GM23248 (cell line): ENCODE data around the gene FKBP8. TPM values are rescaled to one million over a fixed set of nuclear protein-coding genes. Genes with fewer than 3 reads are reported as not detected.

Experiments used
- DNase-seq: peaks from one replicate; pipeline ENCODE4 v3.0.0-alpha.2; 2015
- H2AFZ ChIP-seq: fragments of 200-600 bp; sonication (generic); 2 replicates; pipeline ENCODE4 v1.6.1; 2016; ENCODE audit warnings: antibody characterized with exemption
- H3F3A ChIP-seq: fragments of 200-600 bp; sonication (generic); 2 replicates; pipeline ENCODE4 v1.6.1; 2016; ENCODE audit warnings: mild to moderate bottlenecking, antibody characterized with exemption, mixed run types; ENCODE audit not compliant: insufficient read depth
- H3K27ac ChIP-seq: fragments of 200-600 bp; sonication (generic); 2 replicates; pipeline ENCODE4 v1.5.1; 2016; ENCODE audit warnings: mild to moderate bottlenecking
- H3K27me3 ChIP-seq: fragments of 200-600 bp; sonication (generic); replicated peaks from 2 replicates; pipeline ENCODE4 v1.6.1; 2016; ENCODE audit warnings: mild to moderate bottlenecking; ENCODE audit not compliant: insufficient read depth
- H3K36me3 ChIP-seq: fragments of 200-600 bp; sonication (generic); 2 replicates; pipeline ENCODE4 v1.6.1; 2016; ENCODE audit warnings: low read depth, mild to moderate bottlenecking
- H3K4me1 ChIP-seq: fragments of 200-600 bp; sonication (generic); 2 replicates; pipeline ENCODE4 v1.6.1; 2016; ENCODE audit warnings: mild to moderate bottlenecking; ENCODE audit not compliant: insufficient read depth
- H3K4me2 ChIP-seq: fragments of 200-600 bp; sonication (generic); one replicate; pipeline ENCODE4 v1.6.1; 2016; ENCODE audit warnings: mild to moderate bottlenecking; ENCODE audit not compliant: unreplicated experiment
- H3K4me3 ChIP-seq: fragments of 200-600 bp; sonication (generic); 2 replicates; pipeline ENCODE4 v1.5.1; 2016; ENCODE audit warnings: mild to moderate bottlenecking
- H3K79me2 ChIP-seq: fragments of 200-600 bp; sonication (generic); 2 replicates; pipeline ENCODE4 v1.6.1; 2016; ENCODE audit warnings: mild to moderate bottlenecking; ENCODE audit not compliant: insufficient read depth
- H3K9ac ChIP-seq: fragments of 200-600 bp; sonication (generic); 2 replicates; pipeline ENCODE4 v1.6.1; 2016; ENCODE audit warnings: mild to moderate bottlenecking
- H3K9me2 ChIP-seq: fragments of 200-600 bp; sonication (generic); 2 replicates; pipeline ENCODE4 v1.6.1; 2016; ENCODE audit warnings: mixed run types, mild to moderate bottlenecking, moderate library complexity; ENCODE audit not compliant: insufficient read depth
- H3K9me3 ChIP-seq: fragments of 200-600 bp; sonication (generic); one replicate; pipeline ENCODE4 v1.6.1; 2017; ENCODE audit warnings: low read depth
- H4K20me1 ChIP-seq: fragments of 200-600 bp; sonication (generic); 2 replicates; pipeline ENCODE4 v1.6.0; 2016; ENCODE audit not compliant: insufficient read depth
- EZH2 ChIP-seq: fragments of 200-600 bp; sonication (generic); IDR thresholded peaks from 2 replicates; pipeline ENCODE4 v1.6.1; 2018; ENCODE audit warnings: antibody characterized with exemption, mild to moderate bottlenecking; ENCODE audit not compliant: insufficient read depth, poor library complexity, severe bottlenecking
- EZH2phosphoT487 ChIP-seq: fragments of 200-600 bp; sonication (generic); IDR thresholded peaks from 2 replicates; pipeline ENCODE4 v1.6.1; 2018; ENCODE audit warnings: antibody characterized with exemption, moderate library complexity, mild to moderate bottlenecking, low read depth; ENCODE audit not compliant: insufficient read depth
- WGBS, 2 experiments: methylation state at CpG; one replicate each; pipeline ENCODE4 v1.1.6; 2015 to 2017; ENCODE audit warnings: low lambda C conversion rate in 2 of 2, low coverage in 1 of 2; ENCODE audit errors: missing lambda C conversion rate in 2 of 2; 5-methylcytosine and 5-hydroxymethylcytosine counted together
- in situ Hi-C: fragments of 300-500 bp; cut with MboI; formaldehyde crosslinking; loops from 2 replicates; pipeline ENCODE4 v1.15.0; 2020
- polyA plus RNA-seq: library from polyadenylated mRNA; unstranded; fragments of >200 nt; fragmentation: Nextera tagmentation; extraction: Ambion mirVana; gene quantifications from 2 replicates; pipeline ENCODE4 v1.2.1, GENCODE V29; 2016
- total RNA-seq: library from RNA; depleted of rRNA; stranded (reverse); fragments of >200 nt; shearing (Covaris generic); gene quantifications from 2 replicates; pipeline ENCODE4 v1.2.3, GENCODE V29; 2014

FKBP8 gene
- total and polyA plus RNA-seq, 2 experiments from 2014 or later, result 195 to 466 TPM

DNA sequence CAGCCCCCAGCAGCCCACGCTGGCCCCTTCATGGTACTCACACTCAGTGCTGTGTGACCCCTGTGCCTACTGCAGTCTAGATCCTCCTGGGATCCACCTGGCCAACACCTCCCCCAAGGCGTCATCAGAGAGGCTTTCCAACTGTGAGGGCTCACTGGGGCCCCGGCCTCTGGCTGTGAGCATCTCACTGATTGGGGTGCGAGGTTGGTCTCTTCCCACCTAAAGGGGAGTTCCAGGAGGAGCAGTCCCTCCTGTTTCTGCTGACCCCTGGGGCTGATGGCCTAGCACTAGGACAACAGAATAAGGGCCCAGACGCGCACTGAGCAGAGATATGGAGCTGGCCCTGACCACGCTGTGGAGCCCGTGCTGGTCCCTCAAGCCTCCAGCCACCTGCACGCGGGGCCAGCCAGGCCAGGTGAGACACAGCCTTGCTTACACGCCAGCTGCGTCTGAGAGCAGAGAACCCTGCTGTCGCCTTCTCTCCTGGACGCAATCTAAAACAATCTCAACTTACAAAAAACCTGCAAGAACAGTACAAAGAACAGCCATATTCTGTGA, 53.7 kb downstream of the FKBP8 start:
- no peak overlapping the region for H3K9ac ChIP-seq
- TF ChIP-seq EZH2 (no peak), EZH2phosphoT487 (no peak)
- DNase-seq, result no peak
- no peak overlapping the region for H3K27ac ChIP-seq
- H3K27me3 ChIP-seq, result no peaks in the 10 kb centered on the region
- H3K9me2 ChIP-seq, result no peaks in the 10 kb centered on the region
- peaks cover 100% of the 10 kb centered on the region for H3K79me2 ChIP-seq
- H3F3A ChIP-seq, result no peaks in the 10 kb centered on the region
- no peak overlapping the region for H3K4me3 ChIP-seq
- H3K4me1 ChIP-seq, result peaks cover 41% of the 10 kb centered on the region
- WGBS, 2 experiments, result 94 to 97% methylated on average over 11 to 13 of the region's 14 CpGs
- no peak overlapping the region for H3K4me2 ChIP-seq
- peaks cover 4% of the 10 kb centered on the region; the same call in 1 of the 2 replicates for H4K20me1 ChIP-seq
- no peak overlapping the region for H2AFZ ChIP-seq
- no peaks in the 10 kb centered on the region for H3K36me3 ChIP-seq
- in situ Hi-C loops, result no loop called here
- no peaks in the 10 kb centered on the region for H3K9me3 ChIP-seq

DNA sequence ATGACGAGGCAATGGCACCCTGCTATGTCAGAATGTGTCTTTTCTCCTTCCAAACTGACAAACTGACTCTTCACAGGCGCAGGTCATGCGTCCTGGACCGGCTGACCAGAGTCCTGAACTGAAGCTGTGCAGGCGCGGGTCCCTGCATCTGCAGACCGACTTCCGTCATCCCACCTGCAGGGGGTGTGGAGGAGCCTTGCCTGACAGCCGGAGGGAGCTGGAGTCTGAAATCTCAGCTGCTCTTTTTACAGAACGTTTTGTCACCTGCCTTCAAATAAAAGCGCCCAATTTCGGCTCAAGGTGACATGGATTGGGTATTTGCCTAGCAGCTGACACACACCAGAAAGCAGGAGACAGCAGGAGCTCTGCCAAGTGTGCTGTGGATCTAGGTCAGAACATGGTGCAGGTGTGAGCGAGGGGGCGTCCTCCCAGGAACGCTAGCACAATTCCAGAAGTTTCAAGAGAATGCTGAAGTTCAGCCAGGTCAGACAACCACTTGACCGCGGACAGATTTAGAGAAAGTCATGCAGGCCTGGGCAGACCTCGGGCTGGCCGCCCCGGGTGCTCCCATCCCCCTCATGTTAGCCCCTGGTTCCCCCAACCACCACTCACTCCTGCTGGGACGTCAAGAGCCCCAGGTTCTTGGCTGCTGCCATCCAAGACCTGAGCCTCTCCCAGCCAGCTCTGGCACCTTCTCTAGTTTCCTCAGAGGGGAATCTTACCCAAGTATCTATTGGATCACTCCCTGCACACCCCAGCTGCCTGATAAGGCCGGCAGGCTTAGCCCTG, 54.3 kb downstream of the FKBP8 start:
- no peak overlapping the region for H2AFZ ChIP-seq
- H3K9me2 ChIP-seq, result no peaks in the 10 kb centered on the region
- no peaks in the 10 kb centered on the region for H3K36me3 ChIP-seq
- in situ Hi-C loops, result no loop called here
- no peaks in the 10 kb centered on the region for H3K9me3 ChIP-seq
- no peak for DNase-seq
- no peak overlapping the region for H3K4me3 ChIP-seq
- 84 to 86% methylated on average over 19 to 22 of the region's 22 CpGs for WGBS, 2 experiments
- no peaks in the 10 kb centered on the region for H3K27me3 ChIP-seq
- TF ChIP-seq EZH2 (no peak), EZH2phosphoT487 (no peak)
- H3K4me1 ChIP-seq, result peaks cover 34% of the 10 kb centered on the region
- peaks cover 100% of the 10 kb centered on the region for H3K79me2 ChIP-seq
- H3K4me2 ChIP-seq, result no peak overlapping the region
- no peaks in the 10 kb centered on the region for H3F3A ChIP-seq
- H3K27ac ChIP-seq, result no peak overlapping the region
- no peak overlapping the region for H3K9ac ChIP-seq
- no peaks in the 10 kb centered on the region for H4K20me1 ChIP-seq

DNA sequence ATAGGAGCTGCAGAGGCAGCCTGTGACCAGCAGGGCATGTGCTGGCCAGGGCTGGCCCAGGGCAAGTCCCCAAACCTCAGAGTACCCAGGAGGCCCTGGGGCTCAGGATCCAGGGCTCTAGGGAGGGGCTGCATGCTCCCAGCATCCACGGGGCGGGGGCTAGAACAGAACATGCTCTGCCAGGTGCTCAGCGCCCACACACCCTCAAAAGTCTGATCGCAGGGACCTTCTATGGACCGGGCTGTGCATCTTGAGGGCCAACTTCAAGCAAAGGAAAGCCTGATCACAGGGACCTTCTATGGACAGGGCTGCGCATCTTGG, 55.0 kb downstream of the FKBP8 start:
- Histone ChIP-seq H3K4me3 (no peak overlapping the region), H3K4me2 (no peak overlapping the region), H3K27me3 (no peaks in the 10 kb centered on the region), H3K4me1 (peaks cover 28% of the 10 kb centered on the region), H2AFZ (no peak overlapping the region), H3K27ac (no peak overlapping the region), H3K9me2 (no peaks in the 10 kb centered on the region), H3K9ac (no peak overlapping the region), H3K9me3 (no peaks in the 10 kb centered on the region), H3K36me3 (no peaks in the 10 kb centered on the region), H4K20me1 (no peaks in the 10 kb centered on the region), H3K79me2 (peaks cover 100% of the 10 kb centered on the region), H3F3A (no peaks in the 10 kb centered on the region)
- 55 to 68% methylated on average over 6 of the region's 6 CpGs for WGBS, 2 experiments
- in situ Hi-C loops, result no loop called here
- peak; percentile 80 for DNase-seq
- TF ChIP-seq EZH2phosphoT487 (no peak), EZH2 (no peak)

DNA sequence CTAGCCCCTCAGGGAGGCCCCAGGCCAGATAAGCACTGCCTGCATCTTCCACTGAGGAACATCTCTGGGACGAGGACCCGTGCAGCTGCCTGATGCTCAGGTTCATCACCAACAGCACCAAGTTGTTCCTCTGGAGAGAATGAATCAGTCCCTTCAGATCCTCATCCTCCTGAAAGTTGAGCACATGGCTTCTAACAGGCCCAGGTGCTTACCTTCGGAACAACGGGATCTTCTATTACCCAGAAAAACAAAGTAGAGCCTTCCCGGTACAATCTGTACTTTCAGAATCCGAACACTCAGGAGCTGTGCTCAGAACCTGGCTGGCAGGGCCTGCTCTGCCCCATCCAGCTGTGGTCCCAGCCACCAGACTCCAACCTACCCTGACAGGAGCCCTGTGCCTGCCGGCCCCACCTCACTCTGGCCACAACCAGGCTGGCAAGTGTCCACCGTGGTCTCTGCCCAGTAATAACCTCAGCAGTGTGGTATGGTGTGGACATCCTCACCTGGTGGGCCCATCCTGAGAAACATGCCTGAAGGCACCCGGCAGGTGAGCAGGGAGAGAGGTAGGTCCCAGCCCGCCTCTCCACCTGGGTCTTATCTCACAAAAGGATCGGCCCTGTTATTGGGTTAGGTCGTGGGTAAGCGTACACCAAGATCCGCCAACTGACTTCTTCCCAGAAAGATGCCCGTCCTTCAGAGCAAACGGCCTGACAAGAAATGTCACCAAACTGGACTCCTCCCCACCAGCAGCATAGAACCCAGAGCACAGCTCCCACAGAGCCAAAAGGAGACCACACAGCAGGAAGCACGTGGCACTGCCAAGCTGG, 55.6 kb downstream of the FKBP8 start:
- peaks cover 28% of the 10 kb centered on the region for H3K4me1 ChIP-seq
- no peak overlapping the region for H3K4me3 ChIP-seq
- no peaks in the 10 kb centered on the region for H3K9me3 ChIP-seq
- no peaks in the 10 kb centered on the region for H3K36me3 ChIP-seq
- no peak overlapping the region for H3K27ac ChIP-seq
- no peaks in the 10 kb centered on the region for H4K20me1 ChIP-seq
- peaks cover 100% of the 10 kb centered on the region for H3K79me2 ChIP-seq
- no peak for DNase-seq
- H3K9ac ChIP-seq, result peak overlapping the region; percentile 32
- no peak overlapping the region for H3K4me2 ChIP-seq
- no peaks in the 10 kb centered on the region for H3F3A ChIP-seq
- 79 to 81% methylated on average over 17 of the region's 17 CpGs for WGBS, 2 experiments
- H3K9me2 ChIP-seq, result no peaks in the 10 kb centered on the region
- in situ Hi-C loops, result no loop called here
- no peaks in the 10 kb centered on the region for H3K27me3 ChIP-seq
- H2AFZ ChIP-seq, result no peak overlapping the region
- no peak for TF ChIP-seq EZH2
- no peak for TF ChIP-seq EZH2phosphoT487
